H1 (cell line): Measurements from ENCODE around the gene MARCHF3. TPM values are rescaled to one million over a fixed set of nuclear protein-coding genes. Genes with fewer than 3 reads are reported as not detected.

Experiments used
- EZH2 ChIP-seq: fragments of 200-600 bp; sonication (generic); IDR thresholded peaks from 2 replicates; pipeline ENCODE4 v1.7.1; 2012; ENCODE audit warnings: low read depth, mild to moderate bottlenecking, moderate library complexity, low read length, inconsistent platforms; ENCODE audit not compliant: severe bottlenecking
- TAF1 ChIP-seq: IDR thresholded peaks from 2 replicates; pipeline ENCODE4 v1.6.1; 2011; ENCODE audit warnings: mild to moderate bottlenecking, low read depth, low read length
- polyA plus RNA-seq, 7 experiments: library from polyadenylated mRNA; depleted of rRNA in 3 of 7; stranded (reverse) in 5 of 7; unstranded in 2 of 7; fragments of >200 nt in 5 of 7; fragments of 200-250 nt in 2 of 7; gene quantifications; 1 replicate in 5 of 7; 2 replicates in 1 of 7; 4 replicates in 1 of 7; pipeline versions ENCODE4 v1.2.1 to v1.2.3, GENCODE V29; 2011 to 2013; ENCODE audit warnings: missing spikeins in 2 of 7, mixed read lengths in 2 of 7
- total RNA-seq: library from RNA; stranded (reverse); fragmentation: NEBNext Ultra II Directional; extraction: Animal tissue kit (Norgen Biotek cat#: 25700); gene quantifications from 2 replicates; pipeline ENCODE4 v1.2.1, GENCODE V29; 2021

The MARCHF3 gene
- total and polyA plus RNA-seq, 2 of the 8 experiments (the other 6 are each of a cell fraction or from before 2014, with no cell fraction given), result 12.0 to 16.9 TPM

DNA sequence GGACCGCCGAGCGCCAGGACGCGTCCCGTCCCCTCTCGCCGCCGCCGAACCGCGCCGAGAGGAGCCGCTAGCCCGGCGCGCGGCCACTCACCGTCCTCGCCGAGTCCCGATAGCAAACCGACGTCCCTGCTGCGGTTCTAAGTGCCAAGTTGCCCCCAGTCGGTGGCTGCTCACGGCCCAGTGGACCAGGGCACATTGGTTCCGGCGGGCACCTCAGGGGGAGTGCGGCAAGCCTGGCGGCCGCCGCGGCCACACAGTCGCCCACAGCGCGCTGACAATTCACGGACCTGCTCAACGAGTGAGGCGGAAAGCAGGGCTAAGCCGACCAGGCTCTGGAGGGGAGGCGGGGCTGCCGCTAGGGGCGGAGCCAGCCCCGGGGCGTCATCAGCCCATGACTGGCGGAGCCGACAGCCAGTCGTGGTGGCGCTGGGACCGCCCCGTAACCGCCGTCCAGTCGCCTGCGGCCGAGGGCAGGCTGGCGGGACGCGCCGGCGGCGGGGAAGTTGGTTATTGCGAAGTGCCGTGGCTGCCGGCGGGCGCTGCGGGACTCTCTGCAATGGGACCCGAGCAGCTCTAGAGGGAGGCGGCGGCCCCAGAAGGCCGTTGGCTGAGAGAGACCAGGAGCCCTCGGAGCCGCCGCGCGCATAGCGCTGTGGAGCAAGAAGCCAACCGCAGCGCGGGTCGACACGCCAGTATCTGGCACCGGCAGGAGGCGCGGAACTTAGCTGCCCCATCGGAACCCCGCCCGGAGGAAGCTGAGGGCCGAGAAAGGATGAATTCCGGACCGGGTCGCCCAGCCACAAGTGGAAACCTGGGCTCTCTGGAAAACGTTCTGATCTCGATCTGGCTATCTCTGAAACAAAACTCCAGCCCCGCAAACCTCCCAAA, at the start of gene MARCHF3 (continued):
- TF ChIP-seq TAF1, result peak; percentile 87
- TF ChIP-seq EZH2, result peak; percentile 13
